Stimulated activated CD4-positive, alpha-beta T cell treated with anti-CD3 and anti-CD28 coated beads, Interleukin-2, amount 100 ng/mL, for 4 hours (primary cell): ENCODE results near the gene TRIM9.
"Not testable (repeated sequence)": the region's sequence is repeated elsewhere in the genome, so short reads cannot be mapped to it uniquely, and the experiment has no call there.

ENCODE experiments used
- DNase-seq: peaks from one replicate; pipeline ENCODE4 v3.0.0-alpha.2; 2020; ENCODE audit warnings: low read depth

Gene TRIM9

GRCh38 chr14:51004352-51004800, 90.5 kb downstream of the TRIM9 start:
- DNase-seq = no peak

- DNase-seq = no peak
Observed at GRCh38 chr14:51002406-51002999, 92.4 kb downstream of the TRIM9 start.

DNA sequence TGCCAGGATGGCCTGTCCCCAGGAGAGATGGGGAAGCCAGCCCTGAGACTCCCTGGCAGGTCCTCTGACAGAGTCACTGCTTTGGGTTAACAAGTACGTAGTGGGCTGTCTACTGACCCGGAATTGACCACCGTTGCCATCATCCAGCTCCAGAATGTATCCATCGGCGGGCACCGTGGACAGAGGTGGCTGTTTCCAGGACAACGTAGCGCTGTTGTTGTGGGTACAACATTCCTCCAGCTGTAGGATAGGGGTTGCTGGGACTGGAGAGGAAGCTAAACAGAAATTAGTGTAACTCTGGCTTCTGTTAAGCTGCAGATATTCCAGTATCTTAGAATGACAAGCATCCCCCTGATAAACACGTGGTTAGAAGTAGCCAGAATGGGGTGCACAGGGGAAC, 94.3 kb downstream of the TRIM9 start:
- DNase-seq = no peak

DNA sequence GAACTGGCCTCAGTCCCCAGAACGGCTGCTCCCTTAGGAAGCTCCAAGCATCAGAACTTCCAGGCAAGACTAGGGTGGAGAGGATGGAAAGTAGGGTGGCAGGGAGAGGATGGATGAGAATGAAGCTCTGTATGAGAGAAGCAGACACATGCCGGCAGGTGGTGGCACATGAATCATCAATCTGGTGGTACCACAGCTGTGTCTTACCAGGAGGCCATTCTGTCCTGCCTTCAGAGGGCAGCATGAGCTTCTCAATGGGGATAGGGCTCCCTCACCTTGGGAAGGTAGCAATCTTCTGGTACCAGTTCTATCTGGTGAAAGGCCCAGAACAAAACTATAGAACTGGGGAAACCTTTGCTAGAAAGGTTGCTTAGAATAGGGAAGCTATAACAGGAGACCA, 95.2 kb downstream of the TRIM9 start:
- DNase-seq = no peak

DNA sequence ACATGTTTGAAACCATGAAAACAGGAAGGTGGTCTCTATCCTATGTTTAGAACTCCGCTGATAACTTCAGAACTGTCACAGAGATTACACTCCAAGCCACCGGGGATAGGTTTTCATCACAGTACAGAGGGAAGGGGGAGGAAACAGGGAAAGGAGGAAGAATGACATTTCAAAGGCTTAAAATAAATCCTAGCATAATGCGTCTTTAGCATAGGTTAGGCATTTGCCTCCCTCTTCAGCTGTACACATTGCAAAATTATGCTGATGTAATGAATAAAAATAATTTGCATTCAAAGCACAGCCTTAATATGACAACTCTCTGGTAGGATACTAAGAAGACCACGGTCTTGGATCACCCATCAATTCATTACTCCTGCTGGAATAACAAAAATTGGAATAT, 96.3 kb downstream of the TRIM9 start:
- no peak for DNase-seq

DNA sequence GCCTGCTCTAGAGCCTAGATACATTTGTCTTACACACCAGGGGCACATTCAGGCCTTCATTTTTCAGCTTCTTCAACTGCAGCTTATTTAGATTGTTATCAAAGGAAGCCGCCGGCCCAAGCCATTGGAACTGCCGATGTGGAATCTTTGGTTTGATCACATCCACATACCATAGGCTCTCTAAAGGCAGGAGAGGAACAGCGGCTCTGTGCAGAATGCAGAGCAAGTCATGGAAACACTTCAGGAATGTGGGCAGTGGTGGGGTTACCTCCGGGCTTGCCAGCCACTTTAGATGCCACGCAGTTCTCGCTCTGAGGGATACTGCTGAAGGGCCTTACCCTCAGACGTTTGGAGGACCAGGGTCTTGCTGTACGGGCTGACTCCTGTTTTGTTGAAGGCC, 97.2 kb downstream of the TRIM9 start:
- no peak for DNase-seq

- DNase-seq = not testable (repeated sequence)
Observed at GRCh38 chr14:50994158-50994557, 100.7 kb downstream of the TRIM9 start.

- DNase-seq = no peak
Observed at GRCh38 chr14:50985859-50986331, 109.0 kb downstream of the TRIM9 start.

DNA sequence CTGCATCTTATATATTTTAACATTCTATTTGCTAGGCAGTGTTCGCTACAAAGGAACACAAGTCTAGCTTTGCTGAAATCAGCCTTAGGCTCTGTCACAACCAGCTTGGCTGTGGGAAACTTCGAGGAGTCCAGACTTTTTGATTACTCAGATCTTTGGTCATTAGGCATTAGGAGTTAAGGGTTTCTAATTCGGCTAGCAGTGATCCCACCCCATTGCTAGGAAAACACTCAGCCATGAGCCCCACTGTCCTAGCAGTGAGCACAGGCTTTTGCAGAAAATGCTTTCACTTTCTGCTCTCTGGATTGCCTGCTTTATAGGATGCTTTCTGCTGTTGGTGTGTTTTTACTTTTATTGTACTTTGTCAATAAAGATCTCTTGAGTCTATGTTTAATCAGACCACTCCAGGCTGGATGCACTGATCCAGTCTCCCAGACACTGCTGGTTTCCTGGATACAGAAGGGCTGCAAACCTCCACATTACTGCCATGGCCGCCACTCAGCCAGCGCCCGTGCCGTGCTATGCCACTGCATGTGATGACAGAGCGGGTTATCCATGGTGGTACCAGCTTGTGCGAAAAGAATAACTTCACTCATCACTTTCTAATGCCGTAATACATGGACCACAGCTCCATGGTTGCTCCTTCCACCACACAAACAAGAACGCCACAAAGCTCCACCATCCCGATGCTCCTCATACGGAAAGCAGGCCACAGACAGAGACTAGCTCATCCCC, 109.6 kb downstream of the TRIM9 start:
- DNase-seq = no peak

DNA sequence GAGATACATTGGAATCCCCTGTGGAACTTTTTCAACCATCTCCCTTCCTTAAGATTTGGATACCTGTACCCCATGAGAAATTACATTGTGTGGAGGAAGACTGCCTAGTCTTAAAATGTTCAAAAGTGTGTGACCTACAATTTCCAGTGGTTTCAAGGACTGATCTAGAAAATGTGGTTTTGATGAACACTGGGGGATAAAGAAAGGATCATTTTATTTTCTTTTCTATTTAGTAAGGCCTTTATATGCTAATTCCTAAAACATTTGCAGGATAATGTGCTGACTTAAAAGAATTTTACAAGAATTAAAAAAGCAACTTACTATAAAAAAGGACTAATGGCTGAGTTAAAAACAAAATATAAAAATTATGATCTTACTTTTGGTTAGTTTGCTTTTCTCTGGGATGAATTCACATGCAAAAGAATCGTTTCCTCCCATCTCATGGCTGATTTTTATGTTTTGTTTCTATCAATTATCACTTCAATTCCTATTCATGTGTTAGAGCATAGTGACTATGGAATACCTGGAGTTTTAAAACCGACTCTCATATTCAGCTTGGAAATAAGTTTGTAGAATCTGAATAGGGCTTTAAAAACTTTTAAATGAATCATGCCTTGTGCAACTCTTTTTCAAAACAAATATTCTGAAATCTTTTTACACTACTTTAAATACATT, 110.7 kb downstream of the TRIM9 start:
- no peak for DNase-seq

DNA sequence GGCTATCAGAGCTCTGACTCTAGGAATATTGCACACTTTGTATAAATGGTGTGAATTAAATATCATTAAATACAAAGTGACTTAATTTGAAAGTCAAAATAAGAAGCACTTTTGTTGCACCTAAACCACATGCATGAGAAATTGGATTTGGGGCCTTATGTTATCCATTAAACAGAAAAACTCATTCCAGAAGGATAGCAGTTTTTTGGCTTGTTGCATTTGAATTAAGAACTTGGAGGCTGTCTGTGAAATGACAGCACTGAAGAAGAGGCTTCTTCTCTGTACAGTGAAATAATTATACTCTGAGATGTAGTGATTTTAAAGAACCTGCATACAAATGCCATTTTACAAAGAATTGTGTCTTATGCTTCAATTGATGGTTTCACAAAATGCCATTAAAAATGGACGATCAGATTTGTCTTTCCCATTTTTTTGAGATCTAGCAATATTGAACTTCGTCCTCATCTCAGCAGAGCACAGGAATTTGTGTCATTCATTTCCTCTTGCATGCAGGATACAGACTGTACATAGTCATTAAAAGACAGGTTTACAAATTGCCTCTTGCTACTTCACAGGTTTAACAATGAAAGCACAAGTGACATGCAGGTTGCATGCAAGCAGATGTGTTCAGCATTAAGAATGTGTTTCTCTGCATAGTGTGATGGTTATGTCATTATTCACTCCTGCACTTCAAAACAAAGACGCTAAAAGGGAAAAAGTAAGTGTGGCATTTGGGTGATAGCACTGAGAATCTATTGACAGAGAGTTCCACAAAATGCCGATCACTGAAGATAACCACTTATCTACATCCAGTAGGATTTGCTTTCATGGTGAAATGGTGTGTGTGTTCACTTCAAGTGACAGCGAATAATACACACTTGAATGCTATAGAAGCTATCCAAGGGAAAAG, 114.7 kb downstream of the TRIM9 start:
- DNase-seq = no peak

GRCh38 chr14:50978888-50979287, 116.0 kb downstream of the TRIM9 start:
- DNase-seq = no peak

DNA sequence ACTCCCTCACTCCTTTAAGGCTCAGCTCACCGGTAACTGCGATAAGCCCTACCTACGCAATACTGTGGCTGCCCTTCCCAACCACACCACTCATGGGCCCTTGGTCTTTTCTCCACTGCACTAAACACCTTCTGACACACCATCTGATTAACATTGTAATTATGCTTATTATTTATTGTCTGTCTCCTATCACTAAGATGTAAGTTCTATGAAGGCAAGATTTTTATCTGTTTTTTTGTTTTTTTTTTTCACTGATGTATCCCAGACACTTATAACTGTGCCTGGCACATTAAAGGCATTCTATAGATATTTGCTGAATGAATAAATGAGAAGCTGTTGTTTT, 116.4 kb downstream of the TRIM9 start:
- DNase-seq = no peak

DNA sequence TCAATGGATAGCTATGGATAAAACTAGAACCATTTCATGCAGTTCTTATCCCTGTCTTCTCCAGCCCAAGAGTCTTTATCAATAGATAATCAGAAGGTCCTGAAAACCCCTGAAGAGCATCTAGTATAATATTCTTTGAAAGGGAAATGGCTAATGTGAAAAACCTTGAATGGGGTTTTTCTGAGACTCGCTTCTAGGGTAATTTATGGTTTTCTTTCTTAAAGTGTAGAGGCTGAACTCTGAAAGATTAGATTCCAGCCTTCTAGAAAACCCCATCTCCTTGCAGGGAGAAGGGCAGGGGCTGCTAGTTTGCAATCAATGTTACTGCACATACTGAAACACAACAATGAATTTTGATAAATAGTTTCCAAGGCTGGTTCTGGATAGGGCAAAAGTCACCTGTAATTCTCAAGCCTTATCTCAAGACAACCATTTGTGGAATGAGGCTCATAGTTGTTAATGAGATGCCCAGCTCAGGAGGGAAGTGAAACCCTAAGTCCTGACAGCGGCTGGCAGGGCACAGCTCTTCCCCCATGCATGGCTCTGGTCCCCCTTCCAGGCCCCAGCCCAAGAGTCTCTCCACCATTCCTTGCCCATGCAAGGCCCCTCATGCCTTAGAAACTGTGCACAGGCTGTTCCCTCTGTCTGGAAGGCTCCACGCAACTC, 116.9 kb downstream of the TRIM9 start:
- no peak for DNase-seq

GRCh38 chr14:50974118-50974517, 120.8 kb downstream of the TRIM9 start:
- DNase-seq = no peak

DNA sequence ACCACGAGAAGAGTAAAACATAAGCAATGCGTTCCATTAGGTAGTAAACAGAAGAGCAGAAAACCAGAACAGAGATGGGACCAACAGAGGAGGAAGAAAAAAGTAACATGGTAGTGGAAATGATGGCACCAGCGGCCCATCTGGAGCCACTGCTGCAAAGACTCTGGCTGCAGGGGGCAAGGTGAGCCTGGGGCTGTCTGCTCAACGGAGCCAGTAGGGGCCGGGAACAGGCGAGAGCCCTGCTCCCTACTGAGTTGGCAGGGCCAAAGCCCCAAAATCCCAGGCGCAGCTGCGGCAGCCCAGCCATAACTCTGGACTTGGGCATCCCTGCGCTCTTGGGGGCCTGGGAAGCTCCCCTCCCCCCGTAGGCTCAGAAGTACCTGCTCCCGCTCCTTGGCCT, 122.2 kb downstream of the TRIM9 start:
- no peak for DNase-seq

- no peak for DNase-seq
Observed at GRCh38 chr14:50970886-50971781, 123.8 kb downstream of the TRIM9 start.

DNA sequence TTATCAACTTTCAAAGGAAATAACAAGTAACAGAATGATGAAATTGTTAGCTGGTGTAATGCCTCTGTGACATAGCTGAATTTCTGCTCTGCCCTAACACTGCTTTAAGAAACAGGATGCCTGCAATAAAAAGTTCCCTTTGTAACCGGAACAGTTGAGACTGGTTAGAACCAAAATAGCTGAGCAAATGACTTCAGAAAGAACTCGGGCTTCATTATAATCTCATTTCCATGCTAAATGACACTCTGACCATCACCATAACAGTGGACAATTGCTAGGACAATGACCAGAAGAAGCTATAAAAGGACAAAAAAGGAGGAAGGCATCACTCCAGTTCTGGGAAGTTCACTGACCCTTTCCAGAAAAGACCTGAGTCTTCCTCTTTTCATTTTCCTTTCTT, 127.1 kb downstream of the TRIM9 start:
- DNase-seq = no peak

- no peak for DNase-seq
Observed at GRCh38 chr14:50967103-50967502, 127.8 kb downstream of the TRIM9 start.

- no peak for DNase-seq
Observed at GRCh38 chr14:50964683-50965390, 130.1 kb downstream of the TRIM9 start.
